Midbrain (tissue), 1 donor: ENCODE data around the gene LMOD3.

Experiments
- DNase-seq: peaks from one replicate; lab custom pipeline; 2025; lab: John Stamatoyannopoulos, UW

Gene LMOD3

DNA sequence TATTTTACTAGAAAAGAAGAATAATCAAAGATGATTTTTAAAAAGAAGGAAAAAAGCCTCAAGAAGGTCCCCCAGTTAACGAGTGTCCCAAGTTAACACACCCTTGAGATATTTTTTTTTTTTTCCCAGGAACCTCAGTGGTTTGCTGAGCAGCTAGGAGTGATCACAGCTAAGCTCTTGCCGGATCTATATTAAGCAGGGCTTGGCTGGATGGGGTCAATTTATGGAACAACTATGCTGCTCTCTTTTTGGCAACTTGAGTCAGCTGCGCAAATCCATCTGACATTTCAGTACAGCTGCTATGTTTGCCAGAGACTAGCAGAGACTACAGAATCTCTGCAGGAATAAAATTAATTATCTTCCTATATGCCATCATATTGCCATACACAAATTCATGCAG is at the start of gene LMOD3:
Gene LMOD3 (minus strand): TSS at position 193 of the 400 bp plus-strand sequence. CDS start 209 bp downstream, outside the sequence.
- DNase-seq, result no peak

DNA sequence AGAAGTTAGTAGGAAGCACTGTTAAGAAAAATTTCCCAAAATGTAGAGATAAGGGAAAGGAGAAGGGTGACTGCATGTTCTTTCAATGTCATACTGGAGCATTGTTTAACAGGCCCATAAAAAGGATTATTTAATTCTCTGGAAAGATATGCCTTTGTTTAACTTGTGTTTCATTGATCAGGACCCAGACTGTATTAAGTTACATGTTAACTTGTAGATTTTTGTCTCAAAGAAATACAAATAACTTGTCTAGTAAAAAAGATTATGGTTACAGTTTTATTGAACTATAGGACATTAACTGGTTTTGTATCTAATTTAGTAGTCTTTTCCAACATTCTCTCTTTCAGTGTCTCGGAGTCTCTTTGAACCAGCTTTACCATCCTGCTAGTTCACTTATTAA is 49.7 kb upstream of the LMOD3 start:
- no peak for DNase-seq

- no peak for DNase-seq
Measured at GRCh38 chr3:69166446-69166845, 44.1 kb upstream of the LMOD3 start.

GRCh38 chr3:69165744-69166143 is 43.3 kb upstream of the LMOD3 start:
- DNase-seq, result no peak

DNA sequence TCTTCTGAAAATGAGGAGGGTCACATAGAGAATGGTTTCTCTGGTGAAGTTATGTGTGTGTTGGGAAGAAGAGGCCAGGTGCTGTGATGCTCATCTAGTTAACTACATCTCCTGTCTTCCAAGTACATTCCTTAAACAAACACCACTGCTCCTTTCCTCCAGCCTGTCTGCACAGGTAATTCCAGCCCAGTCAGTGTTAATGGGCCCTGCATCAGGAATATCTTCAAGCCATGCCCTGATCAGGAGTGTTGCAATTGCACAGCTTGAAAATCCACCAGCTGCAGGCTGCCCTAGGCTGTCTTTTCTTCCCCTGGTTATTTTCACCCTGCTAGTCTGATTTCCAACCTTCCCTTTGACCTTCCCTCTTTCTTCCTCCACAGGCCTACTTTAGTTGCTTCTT is 41.9 kb upstream of the LMOD3 start:
- DNase-seq, result no peak

GRCh38 chr3:69162308-69162980 is 40.0 kb upstream of the LMOD3 start:
- no peak for DNase-seq

- DNase-seq, result peak; percentile 80
Measured at GRCh38 chr3:69161587-69162307, 39.4 kb upstream of the LMOD3 start.

DNA sequence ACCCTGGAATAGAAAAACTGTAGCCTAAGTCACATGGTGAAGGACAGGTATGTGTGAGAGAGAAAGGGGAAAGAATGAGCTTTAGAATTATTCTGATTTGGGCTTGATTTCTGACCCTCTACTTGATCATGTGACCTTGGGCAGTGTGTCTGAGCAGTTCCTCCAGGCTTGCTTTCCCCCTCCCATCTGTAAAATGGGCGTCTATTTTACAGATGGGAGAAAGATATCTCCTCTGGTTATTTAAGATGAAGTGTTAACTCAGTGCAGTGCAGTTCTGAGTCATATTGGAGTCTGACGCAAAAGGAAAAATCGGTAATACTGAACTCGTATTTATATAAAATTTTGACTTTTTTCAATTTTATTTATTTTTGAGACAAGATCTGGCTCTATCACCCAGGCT is 38.1 kb upstream of the LMOD3 start:
- DNase-seq, result no peak

DNA sequence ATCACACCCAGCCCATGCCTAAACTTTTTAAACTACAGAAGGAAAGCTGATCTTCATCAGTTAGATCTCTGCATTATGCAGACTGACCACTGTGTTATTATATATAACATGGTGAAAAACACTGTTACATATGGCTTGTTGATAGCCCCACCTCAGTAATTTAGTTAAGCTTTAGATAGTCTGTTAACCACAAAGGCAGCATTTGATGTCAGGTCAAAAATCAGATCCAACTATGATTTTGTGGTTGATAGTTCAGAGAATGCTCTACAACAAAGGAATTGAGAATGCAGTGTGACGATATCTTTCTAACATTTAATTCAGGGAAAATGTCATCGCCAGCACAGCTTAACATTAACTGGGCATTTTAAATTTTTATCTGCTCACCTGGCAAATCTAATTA is 37.7 kb upstream of the LMOD3 start:
- DNase-seq, result no peak

DNA sequence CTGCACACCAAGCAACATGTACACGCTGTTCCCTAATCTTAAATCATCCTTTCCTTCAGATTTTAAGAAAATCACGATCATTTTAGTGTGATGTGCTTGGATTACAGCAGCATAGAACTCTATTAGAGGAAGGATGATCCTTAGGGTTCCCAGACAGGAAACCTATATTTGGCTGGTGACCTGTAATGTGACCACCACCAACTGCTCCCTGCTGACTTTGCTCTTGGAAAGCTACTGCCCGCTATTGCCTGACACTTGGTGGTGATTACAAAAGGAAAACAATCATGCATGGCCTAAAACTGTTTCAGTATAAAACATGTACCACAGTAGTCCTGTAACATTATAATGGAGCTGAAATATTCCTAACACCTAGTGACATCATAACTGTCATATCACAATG is 27.2 kb upstream of the LMOD3 start:
- DNase-seq, result no peak

- no peak for DNase-seq
Measured at GRCh38 chr3:69145688-69146087, 23.3 kb upstream of the LMOD3 start.

DNA sequence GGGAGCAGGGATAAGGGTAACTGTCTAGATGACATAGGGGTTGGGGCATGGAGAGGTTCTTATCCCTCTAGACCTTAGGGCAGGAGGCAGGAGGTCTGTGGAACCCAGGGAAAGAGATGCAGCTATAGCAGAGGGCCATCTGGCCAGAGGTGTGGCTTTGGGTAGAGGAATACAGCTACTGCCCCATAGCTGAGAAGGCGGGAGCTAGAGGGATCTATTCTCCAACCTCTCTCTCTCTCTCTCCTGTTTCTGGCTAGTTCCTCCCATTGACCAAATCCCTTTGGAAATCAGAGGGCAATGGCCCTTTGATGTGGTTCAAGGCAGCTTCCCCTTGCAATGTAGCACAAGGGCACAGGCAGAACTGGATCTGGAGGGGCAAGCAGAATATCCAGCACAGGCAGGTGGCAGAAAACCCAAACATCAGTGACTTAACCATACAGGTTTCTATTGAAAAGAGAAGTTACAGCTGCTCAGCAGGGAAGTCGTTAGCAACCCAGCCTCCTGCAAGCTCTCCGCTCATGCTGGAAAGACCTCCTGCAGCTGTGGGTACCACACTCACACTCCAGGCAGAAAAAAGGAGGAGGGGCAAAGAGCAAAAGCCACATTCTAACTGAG is 22.3 kb upstream of the LMOD3 start:
- no peak for DNase-seq

GRCh38 chr3:69143612-69144011 is 21.2 kb upstream of the LMOD3 start:
- DNase-seq, result no peak

DNA sequence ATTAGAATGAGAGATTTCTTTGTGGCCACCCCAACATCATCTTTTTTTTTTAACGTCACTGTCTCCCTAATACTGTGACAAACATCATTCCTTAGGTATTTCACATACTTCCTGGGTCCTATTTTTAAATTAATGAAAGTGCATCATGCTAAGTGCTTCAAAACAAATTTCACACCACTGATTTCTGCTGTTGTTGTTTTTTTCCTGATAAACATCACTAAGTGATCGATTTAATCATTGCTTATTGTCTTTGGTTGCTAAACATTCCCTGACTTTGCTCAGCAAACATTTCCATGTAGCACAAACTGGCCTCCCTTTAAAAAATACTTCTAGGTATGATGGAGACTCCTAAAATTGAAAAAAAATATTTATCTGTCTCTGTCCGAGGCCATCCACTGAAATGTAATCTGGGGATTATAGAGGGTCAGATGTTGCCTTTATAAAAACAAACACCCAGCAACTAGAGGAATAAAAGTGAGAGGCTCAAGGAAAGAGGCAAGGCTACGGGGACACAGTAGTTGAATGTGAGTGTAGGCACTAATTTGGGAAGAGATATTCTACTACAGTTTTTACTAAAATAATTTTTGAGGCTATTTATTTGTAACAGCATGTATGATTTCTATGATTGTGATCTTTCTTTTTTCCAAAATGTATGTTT is 20.5 kb upstream of the LMOD3 start:
- DNase-seq, result no peak

DNA sequence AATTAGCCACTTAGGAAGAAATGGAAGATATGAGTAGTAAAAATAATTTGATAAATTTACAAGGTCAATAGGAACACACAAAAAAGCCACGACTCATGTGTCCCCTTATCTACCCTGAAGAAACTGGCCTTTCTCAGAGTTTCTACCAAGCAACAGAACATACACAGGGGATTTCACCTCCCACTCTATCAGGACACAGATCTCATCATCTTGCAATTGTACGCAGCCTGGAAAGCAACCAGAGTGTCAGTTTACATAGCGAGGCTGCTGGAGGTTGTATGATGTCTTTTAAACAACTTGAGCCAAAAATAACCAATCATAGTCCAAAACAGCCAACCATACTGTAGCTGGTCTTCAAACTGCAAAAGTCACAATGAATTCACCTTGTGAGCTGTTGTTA is 19.7 kb upstream of the LMOD3 start:
- no peak for DNase-seq

- DNase-seq, result no peak
Measured at GRCh38 chr3:69141313-69141712, 18.9 kb upstream of the LMOD3 start.

- no peak for DNase-seq
Measured at GRCh38 chr3:69137412-69137811, 15.0 kb upstream of the LMOD3 start.

- no peak for DNase-seq
Measured at GRCh38 chr3:69137005-69137404, 14.6 kb upstream of the LMOD3 start.

GRCh38 chr3:69130689-69131088 is 8.3 kb upstream of the LMOD3 start:
- DNase-seq, result no peak

DNA sequence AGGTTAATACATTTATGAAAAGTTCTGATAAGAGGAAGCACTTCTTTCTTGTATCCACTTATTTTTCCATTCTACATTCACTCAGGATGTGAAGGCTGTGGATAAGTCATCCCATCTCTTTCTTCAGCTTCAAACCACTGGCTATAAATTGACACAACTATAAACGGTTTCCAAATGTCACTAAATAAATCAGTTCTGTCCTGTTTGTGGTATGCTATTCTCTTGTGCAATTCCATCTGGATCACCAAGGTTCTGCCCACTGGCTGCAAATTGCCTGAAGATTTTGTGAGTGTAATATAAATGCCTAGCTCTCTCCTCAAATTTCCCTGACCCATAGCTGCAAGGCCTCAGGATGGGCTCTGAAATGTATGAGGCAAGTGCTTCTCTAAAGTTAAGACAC is 7.1 kb upstream of the LMOD3 start:
- no peak for DNase-seq

DNA sequence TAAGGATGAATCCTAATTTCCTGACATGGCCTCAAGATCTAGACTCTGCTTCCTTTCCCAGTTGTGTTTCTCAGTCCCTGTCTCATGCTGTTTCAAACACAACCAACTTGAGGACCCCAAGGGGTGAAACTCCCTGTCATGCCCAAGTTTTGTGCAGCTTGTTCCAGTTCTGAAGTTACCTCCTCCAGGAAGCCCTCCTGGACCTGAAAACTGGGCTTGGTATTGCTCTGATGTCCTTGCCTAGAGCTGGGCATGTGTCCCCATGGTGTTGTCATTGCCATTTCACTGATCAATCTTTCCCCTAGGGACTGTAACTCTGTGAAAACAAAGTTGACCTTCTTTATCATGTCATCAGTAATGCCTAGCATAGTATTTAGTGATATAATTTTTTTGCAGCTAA is 6.1 kb upstream of the LMOD3 start:
- no peak for DNase-seq

DNA sequence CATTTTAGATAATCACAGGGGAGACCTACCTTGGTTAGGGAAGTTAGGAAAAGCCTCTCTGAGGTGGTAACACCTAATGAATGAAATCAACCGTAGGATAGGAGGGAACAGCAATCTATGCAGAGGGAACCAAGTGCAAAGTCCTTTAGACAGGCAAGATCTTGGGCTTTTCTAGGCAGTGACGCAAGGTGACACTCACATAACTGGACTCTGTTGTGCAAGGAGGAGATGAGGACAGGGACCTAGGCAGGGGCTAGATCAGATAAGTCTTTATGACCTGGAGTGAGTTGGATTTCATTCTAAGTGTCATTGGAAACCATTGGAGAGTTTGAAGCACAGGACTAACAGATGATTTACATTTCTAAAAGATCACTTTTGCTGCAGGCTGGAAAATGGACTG is 4.6 kb upstream of the LMOD3 start:
- DNase-seq, result no peak

GRCh38 chr3:69126216-69126615 is 3.8 kb upstream of the LMOD3 start:
- no peak for DNase-seq
